ENCODE data around the gene KIF13A. TPM values are rescaled to one million over a fixed set of nuclear protein-coding genes. Genes with fewer than 3 reads are reported as not detected.

The KIF13A gene
- total and polyA plus RNA-seq, 9 of the 15 experiments (the other 6 are each of a cell fraction or from before 2014, with no cell fraction given) = 3.6 to 44.3 (median 29.7) TPM

DNA sequence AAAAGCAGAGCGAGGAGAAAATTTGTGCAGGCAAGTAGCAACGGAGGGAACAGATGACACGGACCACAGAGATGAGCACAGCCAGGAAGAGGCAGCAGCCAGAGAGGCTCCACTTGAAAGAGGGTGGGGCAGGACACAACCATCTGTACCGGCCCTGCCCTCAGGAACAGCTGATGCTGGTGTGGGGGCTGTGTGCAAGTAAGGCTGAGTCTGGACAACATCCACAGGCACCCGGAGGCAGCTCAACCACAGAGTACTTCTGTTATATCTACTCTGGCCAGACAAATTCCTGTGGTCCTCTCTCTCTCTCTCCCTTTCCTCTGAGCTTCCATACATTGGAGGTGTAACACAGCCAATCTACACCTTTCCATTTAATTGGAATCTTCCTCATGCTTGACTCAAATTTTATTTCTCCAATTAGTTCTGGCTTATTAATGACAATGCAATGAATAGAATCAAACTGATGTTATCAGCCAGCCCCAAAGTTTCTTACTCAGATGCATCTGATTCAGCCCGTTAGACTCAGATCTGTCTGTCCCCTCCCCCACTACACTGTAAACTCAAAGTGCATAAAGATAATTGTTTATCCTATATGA, 24.9 kb downstream of the KIF13A start (continued):
- TF ChIP-seq, protein P1, sequence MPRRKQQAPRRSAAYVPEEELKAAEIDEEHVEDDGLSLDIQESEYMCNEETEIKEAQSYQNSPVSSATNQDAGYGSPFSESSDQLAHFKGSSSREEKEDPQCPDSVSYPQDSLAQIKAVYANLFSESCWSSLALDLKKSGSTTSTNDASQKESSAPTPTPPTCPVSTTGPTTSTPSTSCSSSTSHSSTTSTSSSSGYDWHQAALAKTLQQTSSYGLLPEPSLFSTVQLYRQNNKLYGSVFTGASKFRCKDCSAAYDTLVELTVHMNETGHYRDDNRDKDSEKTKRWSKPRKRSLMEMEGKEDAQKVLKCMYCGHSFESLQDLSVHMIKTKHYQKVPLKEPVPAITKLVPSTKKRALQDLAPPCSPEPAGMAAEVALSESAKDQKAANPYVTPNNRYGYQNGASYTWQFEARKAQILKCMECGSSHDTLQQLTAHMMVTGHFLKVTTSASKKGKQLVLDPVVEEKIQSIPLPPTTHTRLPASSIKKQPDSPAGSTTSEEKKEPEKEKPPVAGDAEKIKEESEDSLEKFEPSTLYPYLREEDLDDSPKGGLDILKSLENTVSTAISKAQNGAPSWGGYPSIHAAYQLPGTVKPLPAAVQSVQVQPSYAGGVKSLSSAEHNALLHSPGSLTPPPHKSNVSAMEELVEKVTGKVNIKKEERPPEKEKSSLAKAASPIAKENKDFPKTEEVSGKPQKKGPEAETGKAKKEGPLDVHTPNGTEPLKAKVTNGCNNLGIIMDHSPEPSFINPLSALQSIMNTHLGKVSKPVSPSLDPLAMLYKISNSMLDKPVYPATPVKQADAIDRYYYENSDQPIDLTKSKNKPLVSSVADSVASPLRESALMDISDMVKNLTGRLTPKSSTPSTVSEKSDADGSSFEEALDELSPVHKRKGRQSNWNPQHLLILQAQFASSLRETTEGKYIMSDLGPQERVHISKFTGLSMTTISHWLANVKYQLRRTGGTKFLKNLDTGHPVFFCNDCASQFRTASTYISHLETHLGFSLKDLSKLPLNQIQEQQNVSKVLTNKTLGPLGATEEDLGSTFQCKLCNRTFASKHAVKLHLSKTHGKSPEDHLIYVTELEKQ (CRISPR knock-in tag; IDR thresholded peaks at IDR 0.05) = no peak
- TF ChIP-seq, protein P2, sequence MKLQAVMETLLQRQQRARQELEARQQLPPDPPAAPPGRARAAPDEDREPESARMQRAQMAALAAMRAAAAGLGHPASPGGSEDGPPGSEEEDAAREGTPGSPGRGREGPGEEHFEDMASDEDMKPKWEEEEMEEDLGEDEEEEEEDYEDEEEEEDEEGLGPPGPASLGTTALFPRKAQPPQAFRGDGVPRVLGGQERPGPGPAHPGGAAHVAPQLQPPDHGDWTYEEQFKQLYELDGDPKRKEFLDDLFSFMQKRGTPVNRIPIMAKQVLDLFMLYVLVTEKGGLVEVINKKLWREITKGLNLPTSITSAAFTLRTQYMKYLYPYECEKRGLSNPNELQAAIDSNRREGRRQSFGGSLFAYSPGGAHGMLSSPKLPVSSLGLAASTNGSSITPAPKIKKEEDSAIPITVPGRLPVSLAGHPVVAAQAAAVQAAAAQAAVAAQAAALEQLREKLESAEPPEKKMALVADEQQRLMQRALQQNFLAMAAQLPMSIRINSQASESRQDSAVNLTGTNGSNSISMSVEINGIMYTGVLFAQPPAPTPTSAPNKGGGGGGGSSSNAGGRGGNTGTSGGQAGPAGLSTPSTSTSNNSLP (IDR thresholded peaks at IDR 0.05; ENCODE audit: borderline replicate concordance, low read depth, low read length) = peak; percentile 46; the same call in 1 of the 2 replicates
- TF ChIP-seq, protein P3, sequence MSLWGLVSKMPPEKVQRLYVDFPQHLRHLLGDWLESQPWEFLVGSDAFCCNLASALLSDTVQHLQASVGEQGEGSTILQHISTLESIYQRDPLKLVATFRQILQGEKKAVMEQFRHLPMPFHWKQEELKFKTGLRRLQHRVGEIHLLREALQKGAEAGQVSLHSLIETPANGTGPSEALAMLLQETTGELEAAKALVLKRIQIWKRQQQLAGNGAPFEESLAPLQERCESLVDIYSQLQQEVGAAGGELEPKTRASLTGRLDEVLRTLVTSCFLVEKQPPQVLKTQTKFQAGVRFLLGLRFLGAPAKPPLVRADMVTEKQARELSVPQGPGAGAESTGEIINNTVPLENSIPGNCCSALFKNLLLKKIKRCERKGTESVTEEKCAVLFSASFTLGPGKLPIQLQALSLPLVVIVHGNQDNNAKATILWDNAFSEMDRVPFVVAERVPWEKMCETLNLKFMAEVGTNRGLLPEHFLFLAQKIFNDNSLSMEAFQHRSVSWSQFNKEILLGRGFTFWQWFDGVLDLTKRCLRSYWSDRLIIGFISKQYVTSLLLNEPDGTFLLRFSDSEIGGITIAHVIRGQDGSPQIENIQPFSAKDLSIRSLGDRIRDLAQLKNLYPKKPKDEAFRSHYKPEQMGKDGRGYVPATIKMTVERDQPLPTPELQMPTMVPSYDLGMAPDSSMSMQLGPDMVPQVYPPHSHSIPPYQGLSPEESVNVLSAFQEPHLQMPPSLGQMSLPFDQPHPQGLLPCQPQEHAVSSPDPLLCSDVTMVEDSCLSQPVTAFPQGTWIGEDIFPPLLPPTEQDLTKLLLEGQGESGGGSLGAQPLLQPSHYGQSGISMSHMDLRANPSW (CRISPR knock-in tag; IDR thresholded peaks at IDR 0.05) = 0 out of 2 replicates have a peak, but pooled peaks have one; percentile 43
- TF ChIP-seq EWSR1 (IDR thresholded peaks at IDR 0.05; ENCODE audit: borderline replicate concordance, low read depth, partially characterized antibody) (no peak), POLR2A (conservative IDR thresholded peaks at IDR 0.05) (no peak), ZNF586 (CRISPR knock-in tag; conservative IDR thresholded peaks at IDR 0.05) (no peak), ELF1 (tag; IDR thresholded peaks at IDR 0.05) (peak; percentile 74), ZNF140 (CRISPR knock-in tag; IDR thresholded peaks at IDR 0.05) (no peak), IRF2 (CRISPR knock-in tag; IDR thresholded peaks at IDR 0.05) (no peak), HNRNPK (IDR thresholded peaks at IDR 0.05; ENCODE audit: low read depth, low read length, poor library complexity, severe bottlenecking) (peak; percentile 83), ZNF224 (CRISPR knock-in tag; IDR thresholded peaks at IDR 0.05) (no peak)
- TF ChIP-seq, protein P4, sequence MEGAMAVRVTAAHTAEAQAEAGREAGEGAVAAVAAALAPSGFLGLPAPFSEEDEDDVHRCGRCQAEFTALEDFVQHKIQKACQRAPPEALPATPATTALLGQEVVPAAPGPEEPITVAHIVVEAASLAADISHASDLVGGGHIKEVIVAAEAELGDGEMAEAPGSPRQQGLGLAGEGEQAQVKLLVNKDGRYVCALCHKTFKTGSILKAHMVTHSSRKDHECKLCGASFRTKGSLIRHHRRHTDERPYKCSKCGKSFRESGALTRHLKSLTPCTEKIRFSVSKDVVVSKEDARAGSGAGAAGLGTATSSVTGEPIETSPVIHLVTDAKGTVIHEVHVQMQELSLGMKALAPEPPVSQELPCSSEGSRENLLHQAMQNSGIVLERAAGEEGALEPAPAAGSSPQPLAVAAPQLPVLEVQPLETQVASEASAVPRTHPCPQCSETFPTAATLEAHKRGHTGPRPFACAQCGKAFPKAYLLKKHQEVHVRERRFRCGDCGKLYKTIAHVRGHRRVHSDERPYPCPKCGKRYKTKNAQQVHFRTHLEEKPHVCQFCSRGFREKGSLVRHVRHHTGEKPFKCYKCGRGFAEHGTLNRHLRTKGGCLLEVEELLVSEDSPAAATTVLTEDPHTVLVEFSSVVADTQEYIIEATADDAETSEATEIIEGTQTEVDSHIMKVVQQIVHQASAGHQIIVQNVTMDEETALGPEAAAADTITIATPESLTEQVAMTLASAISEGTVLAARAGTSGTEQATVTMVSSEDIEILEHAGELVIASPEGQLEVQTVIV (CRISPR knock-in tag; IDR thresholded peaks at IDR 0.05; ENCODE audit: borderline replicate concordance) = no peak
- TF ChIP-seq, protein P5, sequence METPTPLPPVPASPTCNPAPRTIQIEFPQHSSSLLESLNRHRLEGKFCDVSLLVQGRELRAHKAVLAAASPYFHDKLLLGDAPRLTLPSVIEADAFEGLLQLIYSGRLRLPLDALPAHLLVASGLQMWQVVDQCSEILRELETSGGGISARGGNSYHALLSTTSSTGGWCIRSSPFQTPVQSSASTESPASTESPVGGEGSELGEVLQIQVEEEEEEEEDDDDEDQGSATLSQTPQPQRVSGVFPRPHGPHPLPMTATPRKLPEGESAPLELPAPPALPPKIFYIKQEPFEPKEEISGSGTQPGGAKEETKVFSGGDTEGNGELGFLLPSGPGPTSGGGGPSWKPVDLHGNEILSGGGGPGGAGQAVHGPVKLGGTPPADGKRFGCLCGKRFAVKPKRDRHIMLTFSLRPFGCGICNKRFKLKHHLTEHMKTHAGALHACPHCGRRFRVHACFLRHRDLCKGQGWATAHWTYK (CRISPR knock-in tag; IDR thresholded peaks at IDR 0.05) = peak; percentile 69; the same call in 1 of the 2 replicates
- TF ChIP-seq, protein P6, sequence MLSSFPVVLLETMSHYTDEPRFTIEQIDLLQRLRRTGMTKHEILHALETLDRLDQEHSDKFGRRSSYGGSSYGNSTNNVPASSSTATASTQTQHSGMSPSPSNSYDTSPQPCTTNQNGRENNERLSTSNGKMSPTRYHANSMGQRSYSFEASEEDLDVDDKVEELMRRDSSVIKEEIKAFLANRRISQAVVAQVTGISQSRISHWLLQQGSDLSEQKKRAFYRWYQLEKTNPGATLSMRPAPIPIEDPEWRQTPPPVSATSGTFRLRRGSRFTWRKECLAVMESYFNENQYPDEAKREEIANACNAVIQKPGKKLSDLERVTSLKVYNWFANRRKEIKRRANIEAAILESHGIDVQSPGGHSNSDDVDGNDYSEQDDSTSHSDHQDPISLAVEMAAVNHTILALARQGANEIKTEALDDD (IDR thresholded peaks at IDR 0.05) = peak; percentile 78
